NAMALWA (cell line): ENCODE results near the gene GUCA1A.

ENCODE experiments used
- DNase-seq: peaks from one replicate; pipeline ENCODE4 v3.0.0-alpha.2; 2015; ENCODE audit warnings: low spot score

The GUCA1A gene

GRCh38 chr6:42173101-42173500 lies at the start of gene GUCA1A:
TSS of gene GUCA1A (plus strand) at chr6:42173364. CDS start at chr6:42173614, 250 bp downstream.
- no peak for DNase-seq

- DNase-seq = no peak
These were observed 49.6 kb upstream of the GUCA1A start for GRCh38 chr6:42123379-42124103.

- DNase-seq = no peak
These were observed 48.8 kb upstream of the GUCA1A start for GRCh38 chr6:42124223-42124836.

GRCh38 chr6:42125231-42125630 lies 47.9 kb upstream of the GUCA1A start:
- DNase-seq = no peak

GRCh38 chr6:42125663-42126062 lies 47.5 kb upstream of the GUCA1A start:
- no peak for DNase-seq

GRCh38 chr6:42128460-42129359 lies 44.5 kb upstream of the GUCA1A start:
- DNase-seq = no peak

- no peak for DNase-seq
These were observed 43.8 kb upstream of the GUCA1A start for GRCh38 chr6:42129360-42129676.

GRCh38 chr6:42131531-42131930 lies 41.6 kb upstream of the GUCA1A start:
- no peak for DNase-seq

- DNase-seq = no peak
These were observed 39.2 kb upstream of the GUCA1A start for GRCh38 chr6:42133926-42134325.

- DNase-seq = no peak
These were observed 38.0 kb upstream of the GUCA1A start for GRCh38 chr6:42135161-42135560.

- no peak for DNase-seq
These were observed 37.4 kb upstream of the GUCA1A start for GRCh38 chr6:42135722-42136121.

GRCh38 chr6:42136508-42137193 lies 36.5 kb upstream of the GUCA1A start:
- DNase-seq = peak; percentile 89

GRCh38 chr6:42137194-42137753 lies 35.9 kb upstream of the GUCA1A start:
- DNase-seq = no peak

- no peak for DNase-seq
These were observed 35.0 kb upstream of the GUCA1A start for GRCh38 chr6:42138190-42138589.

GRCh38 chr6:42138630-42139619 lies 34.2 kb upstream of the GUCA1A start:
- no peak for DNase-seq

GRCh38 chr6:42140032-42140431 lies 33.1 kb upstream of the GUCA1A start:
- DNase-seq = peak; percentile 37

GRCh38 chr6:42140756-42141602 lies 32.2 kb upstream of the GUCA1A start:
- DNase-seq = no peak

GRCh38 chr6:42141603-42142117 lies 31.5 kb upstream of the GUCA1A start:
- no peak for DNase-seq

GRCh38 chr6:42142118-42142835 lies 30.9 kb upstream of the GUCA1A start, which contains the start of gene C6orf132:
TSS of gene C6orf132 (minus strand) at chr6:42142620. CDS start at chr6:42142444, 176 bp downstream.
- no peak for DNase-seq
